Bronchial epithelial cell (primary cell): ENCODE measurements around the gene ATRNL1. TPM values are rescaled to one million over a fixed set of nuclear protein-coding genes. Genes with fewer than 3 reads are reported as not detected.
"Not testable (repeated sequence)": the region's sequence is repeated elsewhere in the genome, so short reads cannot be mapped to it uniquely, and the experiment has no call there.

ENCODE experiments used
- DNase-seq: peaks from one replicate; pipeline ENCODE4 v3.0.0-alpha.2; 2010; ENCODE audit warnings: low read depth
- FAIRE-seq: peaks from 2 replicates; lab custom pipeline; 2011; peaks lifted over from hg19 to GRCh38; lab: Jason Lieb, UNC
- H3K27me3 ChIP-seq: 2 replicates; pipeline ENCODE4 v1.5.1; 2011; ENCODE audit warnings: low read length; ENCODE audit not compliant: control insufficient read depth, insufficient read depth
- H3K36me3 ChIP-seq: 2 replicates; pipeline ENCODE4 v1.5.1; 2011; ENCODE audit warnings: low read length; ENCODE audit not compliant: control insufficient read depth, insufficient read depth
- H3K4me3 ChIP-seq: 2 replicates; pipeline ENCODE4 v1.5.1; 2011; ENCODE audit warnings: mild to moderate bottlenecking, low read depth, low read length, control low read depth
- total RNA-seq: library from RNA; depleted of rRNA; stranded (reverse); fragments of >200 nt; gene quantifications from 2 replicates; pipeline ENCODE4 v1.2.1, GENCODE V29; 2014
- TF ChIP-seq, protein P1 (sequence below): IDR thresholded peaks from 2 replicates; pipeline ENCODE4 v1.5.1; 2011; ENCODE audit warnings: mild to moderate bottlenecking, moderate library complexity, low read length, control low read depth, inconsistent platforms; ENCODE audit not compliant: insufficient read depth, severe bottlenecking

The ATRNL1 gene
- total RNA-seq, 1 donor from 2014 or later: 0.53 TPM

DNA sequence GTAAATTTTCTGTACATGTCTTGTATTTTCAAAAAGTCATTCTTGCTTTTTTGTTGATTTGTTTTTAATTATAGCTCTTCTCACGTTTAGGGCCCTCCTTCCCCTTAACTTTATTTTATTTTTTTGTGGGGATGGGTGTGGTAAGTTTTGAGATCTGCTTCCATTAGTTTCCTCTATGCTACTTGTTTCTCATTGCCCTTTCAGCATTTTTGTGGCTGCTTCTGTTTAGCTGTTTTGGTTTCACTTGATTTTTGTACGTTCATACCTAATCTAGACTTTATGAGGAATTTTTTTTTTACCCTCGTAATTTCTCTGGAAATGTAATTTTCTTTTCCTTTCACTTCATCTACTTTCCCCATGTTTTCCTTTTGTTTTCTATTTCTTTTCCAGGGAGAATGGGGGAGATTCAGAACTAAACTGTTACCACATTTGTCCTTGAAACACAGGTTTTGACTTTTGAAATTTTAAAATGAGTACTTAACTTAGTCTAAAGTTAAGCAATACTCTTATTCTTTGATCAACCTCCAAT lies 80.8 kb downstream of the ATRNL1 start:
- TF ChIP-seq, protein P1, sequence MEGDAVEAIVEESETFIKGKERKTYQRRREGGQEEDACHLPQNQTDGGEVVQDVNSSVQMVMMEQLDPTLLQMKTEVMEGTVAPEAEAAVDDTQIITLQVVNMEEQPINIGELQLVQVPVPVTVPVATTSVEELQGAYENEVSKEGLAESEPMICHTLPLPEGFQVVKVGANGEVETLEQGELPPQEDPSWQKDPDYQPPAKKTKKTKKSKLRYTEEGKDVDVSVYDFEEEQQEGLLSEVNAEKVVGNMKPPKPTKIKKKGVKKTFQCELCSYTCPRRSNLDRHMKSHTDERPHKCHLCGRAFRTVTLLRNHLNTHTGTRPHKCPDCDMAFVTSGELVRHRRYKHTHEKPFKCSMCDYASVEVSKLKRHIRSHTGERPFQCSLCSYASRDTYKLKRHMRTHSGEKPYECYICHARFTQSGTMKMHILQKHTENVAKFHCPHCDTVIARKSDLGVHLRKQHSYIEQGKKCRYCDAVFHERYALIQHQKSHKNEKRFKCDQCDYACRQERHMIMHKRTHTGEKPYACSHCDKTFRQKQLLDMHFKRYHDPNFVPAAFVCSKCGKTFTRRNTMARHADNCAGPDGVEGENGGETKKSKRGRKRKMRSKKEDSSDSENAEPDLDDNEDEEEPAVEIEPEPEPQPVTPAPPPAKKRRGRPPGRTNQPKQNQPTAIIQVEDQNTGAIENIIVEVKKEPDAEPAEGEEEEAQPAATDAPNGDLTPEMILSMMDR: no peak
- FAIRE-seq (no peak), DNase-seq (no peak)
- Histone ChIP-seq H3K4me3 (no peak overlapping the region), H3K27me3 (no peaks in the 10 kb centered on the region), H3K36me3 (no peaks in the 10 kb centered on the region)

DNA sequence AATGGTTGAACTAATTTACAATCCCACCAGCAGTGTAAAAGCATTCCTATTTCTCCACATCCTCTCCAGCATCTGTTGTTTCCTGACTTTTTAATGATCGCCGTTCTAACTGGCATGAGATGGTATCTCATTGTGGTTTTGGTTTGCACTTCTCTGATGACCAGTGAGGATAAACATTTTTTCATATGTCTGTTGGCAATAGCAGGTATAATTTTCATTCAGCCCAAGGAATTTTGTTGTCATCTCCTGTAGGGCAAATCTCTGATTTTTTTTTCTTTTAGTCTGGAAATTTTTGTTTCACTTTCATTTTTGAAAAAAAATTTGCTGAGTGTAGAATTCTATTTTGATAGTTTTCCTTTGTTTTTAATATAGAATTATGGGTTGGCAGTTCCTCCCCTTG lies 114.1 kb downstream of the ATRNL1 start:
- not testable (repeated sequence) for H3K4me3 ChIP-seq, H3K27me3 ChIP-seq, H3K36me3 ChIP-seq, DNase-seq, FAIRE-seq

DNA sequence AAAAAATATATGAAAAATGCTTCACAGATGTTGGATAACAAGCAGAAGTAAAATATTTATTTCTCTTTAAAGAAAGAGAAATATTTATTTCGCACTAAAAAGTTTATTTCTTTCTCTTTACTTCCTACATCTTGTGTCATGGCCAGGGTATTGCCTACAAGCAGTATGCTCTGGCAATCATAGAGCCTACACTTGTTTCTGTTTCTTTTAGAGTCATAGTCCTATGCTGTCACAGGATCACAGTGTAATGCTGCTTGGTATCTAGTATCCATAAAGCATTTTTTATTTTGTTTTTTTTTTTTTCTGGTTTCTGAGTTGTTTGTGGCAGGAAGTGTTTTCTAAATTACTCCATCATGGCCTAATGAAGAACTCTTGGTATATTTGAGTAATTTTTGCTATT lies 116.0 kb downstream of the ATRNL1 start:
- H3K27me3 ChIP-seq: no peaks in the 10 kb centered on the region
- TF ChIP-seq, protein P1: no peak
- H3K36me3 ChIP-seq: no peaks in the 10 kb centered on the region
- H3K4me3 ChIP-seq: no peak overlapping the region
- FAIRE-seq (no peak), DNase-seq (no peak)

DNA sequence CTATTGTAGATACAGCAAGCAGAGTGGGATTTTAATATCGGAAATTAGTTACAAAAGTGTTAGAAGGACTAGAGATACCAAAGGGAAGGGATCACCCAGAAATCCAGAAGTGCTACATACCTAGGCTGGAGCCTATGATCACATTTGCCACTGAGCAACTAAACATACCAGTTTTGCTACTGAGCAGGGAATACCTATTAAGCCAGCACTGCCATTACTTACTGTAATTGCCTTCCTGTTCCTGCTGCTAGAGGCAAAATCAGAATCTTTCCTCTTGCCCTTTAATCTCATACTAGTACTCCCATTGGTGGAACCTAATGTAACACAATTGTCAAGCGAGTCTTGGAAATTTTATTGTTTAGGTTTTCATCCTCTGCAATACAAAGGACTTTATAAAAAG lies 121.7 kb downstream of the ATRNL1 start:
- FAIRE-seq (no peak), DNase-seq (peak; percentile 1)
- Histone ChIP-seq H3K36me3 (no peaks in the 10 kb centered on the region), H3K27me3 (no peaks in the 10 kb centered on the region), H3K4me3 (no peak overlapping the region)
- TF ChIP-seq, protein P1: no peak

DNA sequence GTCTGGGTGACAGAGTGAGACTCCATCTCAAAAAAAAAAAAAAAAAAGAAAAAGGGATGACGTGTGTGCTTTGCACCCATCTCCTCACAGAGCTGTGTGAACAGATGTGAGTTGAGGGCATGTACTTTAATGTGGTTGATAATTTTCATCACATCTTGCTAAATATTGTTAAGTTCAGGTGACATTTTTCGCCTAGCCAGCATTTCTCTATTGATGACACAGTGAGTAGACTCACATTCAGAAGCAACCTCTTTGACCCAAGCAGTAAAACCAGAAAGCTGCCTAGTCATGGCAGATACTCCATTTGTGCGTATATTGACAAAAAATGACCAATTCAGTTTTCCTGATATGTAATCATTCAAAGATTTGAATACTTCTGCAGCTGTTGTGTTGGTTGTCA lies 126.0 kb downstream of the ATRNL1 start:
- FAIRE-seq (no peak), DNase-seq (no peak)
- no peaks in the 10 kb centered on the region for H3K27me3 ChIP-seq
- H3K36me3 ChIP-seq: no peaks in the 10 kb centered on the region
- no peak overlapping the region for H3K4me3 ChIP-seq
- TF ChIP-seq, protein P1: no peak

DNA sequence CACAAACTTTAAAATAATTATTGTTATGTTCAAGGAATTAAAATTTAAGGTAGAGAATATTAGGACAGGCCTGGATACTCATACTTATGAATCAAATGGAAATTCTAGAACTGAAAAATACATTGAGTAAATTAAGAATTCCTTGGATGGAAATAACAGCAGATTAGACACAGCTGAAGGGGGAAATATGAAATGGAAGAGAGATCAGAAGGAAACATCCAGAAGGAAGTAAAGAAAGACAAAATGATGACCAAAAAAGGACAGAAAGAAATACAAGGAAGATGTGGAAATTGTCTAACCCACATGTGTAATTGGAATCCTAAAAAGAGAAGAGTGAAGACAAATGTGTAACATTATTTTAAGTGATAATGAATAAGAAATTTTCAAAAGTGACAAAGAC lies 128.9 kb downstream of the ATRNL1 start:
- FAIRE-seq (no peak), DNase-seq (no peak)

More for the DNA sequence above, 128.9 kb downstream of the ATRNL1 start:
- Histone ChIP-seq H3K36me3 (no peaks in the 10 kb centered on the region), H3K27me3 (no peaks in the 10 kb centered on the region), H3K4me3 (no peak overlapping the region)
- TF ChIP-seq, protein P1: no peak
